Neuronal stem cell (in vitro differentiated cells): ENCODE data around the gene ZNF787.
A peak's percentile ranks its signal among the peaks of the same experiment; 100 is the strongest.

Experiments used
- DNase-seq: peaks from one replicate; pipeline ENCODE4 v3.0.0-alpha.2; 2013; ENCODE audit warnings: low spot score
- H2AFZ ChIP-seq: one replicate; pipeline ENCODE4 v1.6.1; 2013; ENCODE audit warnings: mild to moderate bottlenecking, low read length, inconsistent platforms
- H2AK5ac ChIP-seq: 2 replicates; pipeline ENCODE4 v1.6.1; 2013; ENCODE audit warnings: low read depth, mild to moderate bottlenecking, inconsistent platforms, low read length, moderate library complexity, mixed read lengths
- H2BK120ac ChIP-seq: 2 replicates; pipeline ENCODE4 v1.6.1; 2013; ENCODE audit warnings: low read depth, mild to moderate bottlenecking, inconsistent platforms, low read length, moderate library complexity, mixed read lengths
- H2BK12ac ChIP-seq: one replicate; pipeline ENCODE4 v1.6.1; 2013; ENCODE audit warnings: low read length, inconsistent platforms
- H2BK15ac ChIP-seq: 2 replicates; pipeline ENCODE4 v1.6.1; 2013; ENCODE audit warnings: mild to moderate bottlenecking, low read length, inconsistent platforms, mixed read lengths
- H2BK5ac ChIP-seq: one replicate; pipeline ENCODE4 v1.6.1; 2013; ENCODE audit warnings: inconsistent platforms, mild to moderate bottlenecking, low read length, moderate library complexity
- H3K14ac ChIP-seq: one replicate; pipeline ENCODE4 v1.6.1; 2013; ENCODE audit warnings: low read length, inconsistent platforms
- H3K18ac ChIP-seq: 2 replicates; pipeline ENCODE4 v1.6.1; 2013; ENCODE audit warnings: low read length, inconsistent platforms
- H3K23ac ChIP-seq: 2 replicates; pipeline ENCODE4 v1.6.1; 2013; ENCODE audit warnings: low read depth, mild to moderate bottlenecking, mixed read lengths, low read length, inconsistent platforms; ENCODE audit not compliant: poor library complexity
- H3K27ac ChIP-seq: replicated peaks from 3 replicates; pipeline ENCODE4 v1.5.1; 2013; ENCODE audit warnings: low read length, inconsistent platforms
- H3K27me3 ChIP-seq, 3 experiments: 2 replicates each; pipeline ENCODE4 v1.6.1; 2013; ENCODE audit warnings: low read length in 3 of 3, mild to moderate bottlenecking in 2 of 3, inconsistent platforms in 1 of 3, low read depth in 1 of 3, mixed read lengths in 1 of 3, moderate library complexity in 1 of 3; ENCODE audit not compliant: control insufficient read depth in 3 of 3, insufficient read depth in 3 of 3
- H3K36me3 ChIP-seq, 2 donors: replicated peaks in 1 of 2; 2 replicates each; pipeline ENCODE4 v1.6.1; 2013; ENCODE audit warnings: low read length in 2 of 2; ENCODE audit not compliant: control insufficient read depth in 2 of 2, insufficient read depth in 2 of 2
- H3K4ac ChIP-seq: 2 replicates; pipeline ENCODE4 v1.6.1; 2013; ENCODE audit warnings: inconsistent platforms, mild to moderate bottlenecking, low read length, moderate library complexity
- H3K4me1 ChIP-seq, 2 donors: 1 replicate in 1 of 2; 2 replicates in 1 of 2; pipeline ENCODE4 v1.6.1; 2013; ENCODE audit warnings: low read length in 2 of 2, low read depth in 1 of 2; ENCODE audit not compliant: control insufficient read depth in 2 of 2, insufficient read depth in 1 of 2
- H3K4me2 ChIP-seq: one replicate; pipeline ENCODE4 v1.6.1; 2013; ENCODE audit warnings: mild to moderate bottlenecking, low read length, inconsistent platforms; ENCODE audit not compliant: insufficient read depth, poor library complexity, severe bottlenecking
- H3K4me3 ChIP-seq, 2 donors: 2 replicates each; pipeline ENCODE4 v1.5.1; 2013; ENCODE audit warnings: low read length in 2 of 2, mild to moderate bottlenecking in 2 of 2, inconsistent platforms in 1 of 2, moderate library complexity in 1 of 2
- H3K79me1 ChIP-seq: one replicate; pipeline ENCODE4 v1.6.1; 2013; ENCODE audit warnings: low read depth, mild to moderate bottlenecking, inconsistent platforms, low read length, moderate library complexity
- H3K9ac ChIP-seq: one replicate; pipeline ENCODE4 v1.6.1; 2013; ENCODE audit warnings: mild to moderate bottlenecking, low read depth, low read length, inconsistent platforms; ENCODE audit not compliant: poor library complexity
- H3K9me3 ChIP-seq, 2 donors: replicated peaks in 1 of 2; 2 replicates each; pipeline versions ENCODE3 to v1.6.1; 2013; ENCODE audit warnings: low read length in 2 of 2, mild to moderate bottlenecking in 2 of 2, inconsistent platforms in 1 of 2, low read depth in 1 of 2, mixed read lengths in 1 of 2, moderate library complexity in 1 of 2; ENCODE audit not compliant: control insufficient read depth in 2 of 2, insufficient read depth in 1 of 2
- H4K8ac ChIP-seq: one replicate; pipeline ENCODE4 v1.6.1; 2013; ENCODE audit warnings: low read depth, mild to moderate bottlenecking, inconsistent platforms, low read length, moderate library complexity
- H4K91ac ChIP-seq: one replicate; pipeline ENCODE4 v1.6.1; 2013; ENCODE audit warnings: low read length, low read depth, mild to moderate bottlenecking, inconsistent platforms; ENCODE audit not compliant: poor library complexity
- WGBS, 2 donors: extraction: QIAGEN DNeasy Blood & Tissue Kit; methylation state at CpG; one replicate each; pipeline ENCODE4 v1.1.7; 2013; ENCODE audit warnings: missing lambda C conversion rate in 2 of 2, mixed read lengths in 1 of 2; ENCODE audit not compliant: insufficient read length in 2 of 2, insufficient replicate concordance in 1 of 2; ENCODE audit errors: extremely low coverage in 2 of 2; 5-methylcytosine and 5-hydroxymethylcytosine counted together

ZNF787 gene

GRCh38 chr19:56086671-56087430 lies 34.2 kb downstream of the ZNF787 start:
- H3K14ac ChIP-seq, result no peak overlapping the region
- peaks cover 8 to 45% of the 10 kb centered on the region in 2 donors for H3K36me3 ChIP-seq
- WGBS, 2 donors, result no CpG with 5 or more reads among the region's 49 CpGs
- H3K27me3 ChIP-seq, result no peaks in the 10 kb centered on the region
- no peak overlapping the region for H3K4me3 ChIP-seq
- no peak overlapping the region for H3K4ac ChIP-seq
- H2AFZ ChIP-seq, result no peak overlapping the region
- peaks cover 11% of the 10 kb centered on the region for H3K79me1 ChIP-seq
- peak overlapping the region; percentile 29 for H3K18ac ChIP-seq
- H2BK15ac ChIP-seq, result no peak overlapping the region
- no peak overlapping the region for H2BK5ac ChIP-seq
- no peaks in the 10 kb centered on the region for H3K9me3 ChIP-seq
- no peak overlapping the region for H3K9ac ChIP-seq
- H3K4me1 ChIP-seq, result peaks cover 2 to 7% of the 10 kb centered on the region in 2 donors
- no peak overlapping the region for H3K27ac ChIP-seq
- peak overlapping the region; percentile 7 for H4K8ac ChIP-seq
- no peak overlapping the region for H4K91ac ChIP-seq
- no peak overlapping the region for H2BK120ac ChIP-seq
- H3K23ac ChIP-seq, result peak overlapping the region; percentile 66
- H2AK5ac ChIP-seq, result no peak overlapping the region
- H2BK12ac ChIP-seq, result no peak overlapping the region
- no peak for DNase-seq
- no peak overlapping the region for H3K4me2 ChIP-seq

GRCh38 chr19:56085571-56086275 lies 35.4 kb downstream of the ZNF787 start:
- H3K4ac ChIP-seq, result no peak overlapping the region
- H3K18ac ChIP-seq, result no peak overlapping the region
- peaks cover 6 to 11% of the 10 kb centered on the region in 2 donors for H3K4me1 ChIP-seq
- DNase-seq, result no peak
- peaks cover 8% of the 10 kb centered on the region for H3K79me1 ChIP-seq
- no peak overlapping the region for H2BK15ac ChIP-seq
- H3K23ac ChIP-seq, result no peak overlapping the region
- no peak overlapping the region for H3K4me2 ChIP-seq
- no peak overlapping the region for H3K9ac ChIP-seq
- H3K27ac ChIP-seq, result no peak overlapping the region
- no peak overlapping the region for H4K91ac ChIP-seq
- H2AK5ac ChIP-seq, result no peak overlapping the region
- H2BK5ac ChIP-seq, result peak overlapping the region; percentile 16
- WGBS, 2 donors, result no CpG with 5 or more reads among the region's 10 CpGs
- no peak overlapping the region for H4K8ac ChIP-seq
- H2AFZ ChIP-seq, result no peak overlapping the region
- H3K9me3 ChIP-seq, result no peaks in the 10 kb centered on the region
- H3K14ac ChIP-seq, result no peak overlapping the region
- no peak overlapping the region for H2BK12ac ChIP-seq
- H3K36me3 ChIP-seq, result peaks cover 8 to 37% of the 10 kb centered on the region in 2 donors
- H3K4me3 ChIP-seq, result no peak overlapping the region
- no peak overlapping the region for H2BK120ac ChIP-seq
- H3K27me3 ChIP-seq, result no peaks in the 10 kb centered on the region

GRCh38 chr19:56084835-56085536 lies 36.1 kb downstream of the ZNF787 start:
- Histone ChIP-seq H3K18ac (no peak overlapping the region), H3K23ac (no peak overlapping the region), H3K14ac (no peak overlapping the region), H2BK120ac (no peak overlapping the region), H3K4me1 (peaks cover 7 to 12% of the 10 kb centered on the region in 2 donors), H2AFZ (no peak overlapping the region), H2BK15ac (no peak overlapping the region), H3K27ac (peak overlapping the region; percentile 9), H2BK12ac (no peak overlapping the region), H3K4ac (no peak overlapping the region), H2BK5ac (peak overlapping the region; percentile 16), H3K79me1 (peaks cover 5% of the 10 kb centered on the region), H3K36me3 (peaks cover 8 to 31% of the 10 kb centered on the region in 2 donors), H3K9me3 (no peaks in the 10 kb centered on the region), H3K4me3 (no peak overlapping the region), H3K9ac (peak overlapping the region; percentile 53), H3K27me3 (no peaks in the 10 kb centered on the region), H4K8ac (no peak overlapping the region), H2AK5ac (no peak overlapping the region), H3K4me2 (no peak overlapping the region), H4K91ac (no peak overlapping the region)
- DNase-seq, result no peak
- no CpG with 5 or more reads among the region's 18 CpGs for WGBS, 2 donors

- Histone ChIP-seq H3K36me3 (peaks cover 3 to 18% of the 10 kb centered on the region in 2 donors), H3K23ac (no peak overlapping the region), H2BK12ac (no peak overlapping the region), H3K14ac (no peak overlapping the region), H2BK15ac (no peak overlapping the region), H3K18ac (no peak overlapping the region), H3K27ac (no peak overlapping the region), H2AFZ (no peak overlapping the region), H3K9me3 (no peaks in the 10 kb centered on the region), H2BK5ac (no peak overlapping the region), H4K91ac (no peak overlapping the region), H3K9ac (no peak overlapping the region), H3K4me3 (no peak overlapping the region), H3K4me2 (no peak overlapping the region), H4K8ac (no peak overlapping the region), H3K79me1 (peaks cover 2% of the 10 kb centered on the region), H3K4ac (no peak overlapping the region), H2AK5ac (no peak overlapping the region), H2BK120ac (no peak overlapping the region), H3K27me3 (no peaks in the 10 kb centered on the region), H3K4me1 (peaks cover 7 to 12% of the 10 kb centered on the region in 2 donors)
- WGBS, 2 donors, result no CpG with 5 or more reads among the region's 9 CpGs
- no peak for DNase-seq
Measured at GRCh38 chr19:56083668-56084067, 37.4 kb downstream of the ZNF787 start.
